Hepatocyte (in vitro differentiated cells): Measurements from ENCODE around the gene GOLGA7B.

Source experiments
- EZH2 ChIP-seq: fragments of 200-600 bp; sonication (generic); IDR thresholded peaks from 2 replicates; pipeline ENCODE4 v1.6.1; 2016; ENCODE audit warnings: antibody characterized with exemption, mild to moderate bottlenecking, borderline replicate concordance
- TF ChIP-seq, protein P1 (sequence below): fragments of 200-600 bp; sonication (generic); IDR thresholded peaks from 2 replicates; pipeline ENCODE4 v1.5.1; 2016; ENCODE audit warnings: antibody characterized with exemption, mild to moderate bottlenecking; ENCODE audit not compliant: poor library complexity

GRCh38 chr10:97852840-97853405 lies 3.3 kb downstream of the GOLGA7B start:
- TF ChIP-seq, protein P1, sequence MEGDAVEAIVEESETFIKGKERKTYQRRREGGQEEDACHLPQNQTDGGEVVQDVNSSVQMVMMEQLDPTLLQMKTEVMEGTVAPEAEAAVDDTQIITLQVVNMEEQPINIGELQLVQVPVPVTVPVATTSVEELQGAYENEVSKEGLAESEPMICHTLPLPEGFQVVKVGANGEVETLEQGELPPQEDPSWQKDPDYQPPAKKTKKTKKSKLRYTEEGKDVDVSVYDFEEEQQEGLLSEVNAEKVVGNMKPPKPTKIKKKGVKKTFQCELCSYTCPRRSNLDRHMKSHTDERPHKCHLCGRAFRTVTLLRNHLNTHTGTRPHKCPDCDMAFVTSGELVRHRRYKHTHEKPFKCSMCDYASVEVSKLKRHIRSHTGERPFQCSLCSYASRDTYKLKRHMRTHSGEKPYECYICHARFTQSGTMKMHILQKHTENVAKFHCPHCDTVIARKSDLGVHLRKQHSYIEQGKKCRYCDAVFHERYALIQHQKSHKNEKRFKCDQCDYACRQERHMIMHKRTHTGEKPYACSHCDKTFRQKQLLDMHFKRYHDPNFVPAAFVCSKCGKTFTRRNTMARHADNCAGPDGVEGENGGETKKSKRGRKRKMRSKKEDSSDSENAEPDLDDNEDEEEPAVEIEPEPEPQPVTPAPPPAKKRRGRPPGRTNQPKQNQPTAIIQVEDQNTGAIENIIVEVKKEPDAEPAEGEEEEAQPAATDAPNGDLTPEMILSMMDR: no peak
- no peak for TF ChIP-seq EZH2
